ENCODE measurements around the gene PPP2R5B. TPM values are rescaled to one million over a fixed set of nuclear protein-coding genes. Genes with fewer than 3 reads are reported as not detected.

Gene PPP2R5B
- total and polyA plus RNA-seq, 9 of the 15 experiments (the other 6 are each of a cell fraction or from before 2014, with no cell fraction given): 0.10 to 7.8 (median 3.3) TPM

DNA sequence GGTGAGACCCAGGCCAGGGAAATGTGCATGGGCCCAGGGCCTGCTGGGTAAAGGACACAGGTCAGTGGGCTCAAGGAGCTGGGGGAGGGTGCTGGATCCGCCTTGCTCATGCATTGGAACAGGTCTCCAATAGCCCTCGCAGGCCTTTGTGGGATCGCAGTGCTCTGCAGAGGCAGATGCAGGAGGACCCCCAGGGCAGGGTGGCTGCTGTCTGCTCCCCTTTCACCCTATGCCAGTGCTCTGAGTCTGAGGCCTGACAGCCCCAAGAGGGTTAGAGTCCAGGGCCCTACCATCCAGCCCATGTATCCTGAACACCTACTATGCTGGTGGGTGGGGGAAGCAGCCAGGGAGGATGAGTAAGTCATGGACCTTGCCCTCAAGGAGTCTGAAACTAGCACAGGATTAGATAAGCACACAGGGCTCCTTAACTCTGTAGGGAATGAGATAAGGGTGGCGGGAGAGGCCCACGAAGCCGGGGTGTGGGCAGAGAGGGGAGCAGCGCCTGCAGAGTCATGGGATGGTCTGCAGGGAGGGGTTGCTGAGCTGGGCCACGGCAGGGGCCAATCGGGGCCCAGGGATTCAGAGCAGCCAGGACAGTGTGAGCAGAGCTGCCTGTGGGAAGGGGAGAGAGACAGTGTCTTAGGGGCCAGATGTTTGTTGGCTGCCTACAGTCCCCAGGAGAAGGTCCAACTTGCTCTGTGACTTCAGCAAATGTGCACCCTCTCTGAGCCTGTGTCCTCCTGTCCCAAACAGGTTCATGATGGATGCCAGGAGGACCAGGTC, 35.6 kb upstream of the PPP2R5B start (continued):
- TF ChIP-seq HMGN3 (IDR thresholded peaks at IDR 0.05; ENCODE audit: borderline replicate concordance, extremely low read depth, insufficient read length, low read depth, low read length): peak; percentile 100
- peak; percentile 90 for TF ChIP-seq ZNF592 (IDR thresholded peaks at IDR 0.05)
- no peak for TF ChIP-seq RHOXF2B (CRISPR knock-in tag; conservative IDR thresholded peaks at IDR 0.05)
- TF ChIP-seq ZNF316 (IDR thresholded peaks at IDR 0.05): peak; percentile 90
- TF ChIP-seq SPI1 (IDR thresholded peaks at IDR 0.05; ENCODE audit: borderline replicate concordance, low read depth, low read length): 0 out of 2 replicates have a peak, but pooled peaks have one; percentile 4
- TF ChIP-seq GTF2A2 (tag; IDR thresholded peaks at IDR 0.05): no peak
- TF ChIP-seq TRIM28 (IDR thresholded peaks at IDR 0.05): peak; percentile 94
- TF ChIP-seq POLR2G (IDR thresholded peaks at IDR 0.05; ENCODE audit: low read depth, low read length): 0 out of 2 replicates have a peak, but pooled peaks have one; percentile 20
- TF ChIP-seq, protein P1, sequence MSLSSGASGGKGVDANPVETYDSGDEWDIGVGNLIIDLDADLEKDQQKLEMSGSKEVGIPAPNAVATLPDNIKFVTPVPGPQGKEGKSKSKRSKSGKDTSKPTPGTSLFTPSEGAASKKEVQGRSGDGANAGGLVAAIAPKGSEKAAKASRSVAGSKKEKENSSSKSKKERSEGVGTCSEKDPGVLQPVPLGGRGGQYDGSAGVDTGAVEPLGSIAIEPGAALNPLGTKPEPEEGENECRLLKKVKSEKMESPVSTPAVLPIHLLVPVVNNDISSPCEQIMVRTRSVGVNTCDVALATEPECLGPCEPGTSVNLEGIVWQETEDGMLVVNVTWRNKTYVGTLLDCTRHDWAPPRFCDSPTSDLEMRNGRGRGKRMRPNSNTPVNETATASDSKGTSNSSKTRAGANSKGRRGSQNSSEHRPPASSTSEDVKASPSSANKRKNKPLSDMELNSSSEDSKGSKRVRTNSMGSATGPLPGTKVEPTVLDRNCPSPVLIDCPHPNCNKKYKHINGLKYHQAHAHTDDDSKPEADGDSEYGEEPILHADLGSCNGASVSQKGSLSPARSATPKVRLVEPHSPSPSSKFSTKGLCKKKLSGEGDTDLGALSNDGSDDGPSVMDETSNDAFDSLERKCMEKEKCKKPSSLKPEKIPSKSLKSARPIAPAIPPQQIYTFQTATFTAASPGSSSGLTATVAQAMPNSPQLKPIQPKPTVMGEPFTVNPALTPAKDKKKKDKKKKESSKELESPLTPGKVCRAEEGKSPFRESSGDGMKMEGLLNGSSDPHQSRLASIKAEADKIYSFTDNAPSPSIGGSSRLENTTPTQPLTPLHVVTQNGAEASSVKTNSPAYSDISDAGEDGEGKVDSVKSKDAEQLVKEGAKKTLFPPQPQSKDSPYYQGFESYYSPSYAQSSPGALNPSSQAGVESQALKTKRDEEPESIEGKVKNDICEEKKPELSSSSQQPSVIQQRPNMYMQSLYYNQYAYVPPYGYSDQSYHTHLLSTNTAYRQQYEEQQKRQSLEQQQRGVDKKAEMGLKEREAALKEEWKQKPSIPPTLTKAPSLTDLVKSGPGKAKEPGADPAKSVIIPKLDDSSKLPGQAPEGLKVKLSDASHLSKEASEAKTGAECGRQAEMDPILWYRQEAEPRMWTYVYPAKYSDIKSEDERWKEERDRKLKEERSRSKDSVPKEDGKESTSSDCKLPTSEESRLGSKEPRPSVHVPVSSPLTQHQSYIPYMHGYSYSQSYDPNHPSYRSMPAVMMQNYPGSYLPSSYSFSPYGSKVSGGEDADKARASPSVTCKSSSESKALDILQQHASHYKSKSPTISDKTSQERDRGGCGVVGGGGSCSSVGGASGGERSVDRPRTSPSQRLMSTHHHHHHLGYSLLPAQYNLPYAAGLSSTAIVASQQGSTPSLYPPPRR (CRISPR knock-in tag; IDR thresholded peaks at IDR 0.05; ENCODE audit: borderline replicate concordance): 0 out of 2 replicates have a peak, but pooled peaks have one; percentile 48
- 0 out of 2 replicates have a peak, but pooled peaks have one; percentile 6 for TF ChIP-seq NR4A1 (CRISPR knock-in tag; IDR thresholded peaks at IDR 0.05)
- no peak; the same call in 1 of the 2 replicates for TF ChIP-seq NR4A1 (tag; IDR thresholded peaks at IDR 0.05)
- peak; percentile 96 for TF ChIP-seq MYNN (IDR thresholded peaks at IDR 0.05)
- TF ChIP-seq MYNN (CRISPR knock-in tag; IDR thresholded peaks at IDR 0.05): no peak
- TF ChIP-seq CBFB (CRISPR knock-in tag; IDR thresholded peaks at IDR 0.05): 0 out of 2 replicates have a peak, but pooled peaks have one; percentile 39
- TF ChIP-seq, protein P2, sequence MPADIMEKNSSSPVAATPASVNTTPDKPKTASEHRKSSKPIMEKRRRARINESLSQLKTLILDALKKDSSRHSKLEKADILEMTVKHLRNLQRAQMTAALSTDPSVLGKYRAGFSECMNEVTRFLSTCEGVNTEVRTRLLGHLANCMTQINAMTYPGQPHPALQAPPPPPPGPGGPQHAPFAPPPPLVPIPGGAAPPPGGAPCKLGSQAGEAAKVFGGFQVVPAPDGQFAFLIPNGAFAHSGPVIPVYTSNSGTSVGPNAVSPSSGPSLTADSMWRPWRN (IDR thresholded peaks at IDR 0.05; ENCODE audit: low read depth): peak; percentile 57; the same call in 1 of the 2 replicates
- peak; percentile 71; the same call in 1 of the 2 replicates for TF ChIP-seq RB1 (IDR thresholded peaks at IDR 0.05; ENCODE audit: low read depth)
- TF ChIP-seq DPF2 (IDR thresholded peaks at IDR 0.05): peak; percentile 100
- TF ChIP-seq L3MBTL2 (IDR thresholded peaks at IDR 0.05): peak; percentile 73; the same call in 1 of the 2 replicates
- TF ChIP-seq MTA3 (IDR thresholded peaks at IDR 0.05; ENCODE audit: borderline replicate concordance): peak; percentile 96; the same call in 1 of the 2 replicates
